ENCODE results near the gene PCDHGC3. TPM values are rescaled to one million over a fixed set of nuclear protein-coding genes. Genes with fewer than 3 reads are reported as not detected.

PCDHGC3 gene
- total RNA-seq, 1 experiment from 2014 or later, result 1.2 TPM

GRCh38 chr5:141523991-141524390 is 48.2 kb downstream of the PCDHGC3 start:
- BruUV-seq (replicated peaks), result no TSS peak
- Histone ChIP-seq H3K9me2 (ENCODE audit: insufficient read depth) (no peaks in the 10 kb centered on the region), H3K36me3 (ENCODE audit: control insufficient read depth in 1 of 2, insufficient read depth in 2 of 2, low read length in 2 of 2) (peaks cover 9 to 61% of the 10 kb centered on the region in 2 experiments), H3K4me1 (ENCODE audit: control insufficient read depth in 1 of 2, insufficient read depth in 2 of 2, low read length in 2 of 2) (peaks cover 43 to 62% of the 10 kb centered on the region in 2 experiments), H3K4me2 (ENCODE audit: low read length) (no peak overlapping the region), H3K79me2 (ENCODE audit: insufficient read depth, low read length) (peaks cover 15% of the 10 kb centered on the region; the same call in 1 of the 2 replicates), H4K20me1 (ENCODE audit: insufficient read depth) (no peaks in the 10 kb centered on the region), H3K27ac (ENCODE audit: low read depth, low read length) (no peak overlapping the region), H3K9me3 (ENCODE audit: control insufficient read depth in 1 of 2, insufficient read depth in 1 of 2, low read depth in 1 of 2, low read length in 2 of 2) (no peaks in the 10 kb centered on the region), H2AFZ (ENCODE audit: low read depth, low read length, poor library complexity, severe bottlenecking) (no peak overlapping the region), H3K9ac (ENCODE audit: low read length) (no peak overlapping the region), H3K4me3 (replicated peaks in 1 of 2; ENCODE audit: low read depth in 1 of 2, low read length in 2 of 2) (no peak overlapping the region), H3K27me3 (ENCODE audit: insufficient read depth, low read length) (no peaks in the 10 kb centered on the region)
- no peak for ATAC-seq
- ChIA-PET RAD21 (ENCODE audit: low non-redundant PET in 1 of 2, low total read pairs in 2 of 2, uncharacterized antibody in 2 of 2, unreplicated experiment in 2 of 2) (interaction anchor here in 1 of 2 experiments (4.0 kb wide), 1 partner anchor 111 kb away, joined by 17 read pairs; the partner anchor contains the start of gene PCDHGA10), CTCF (interaction anchor here (0.8 to 3.0 kb wide), 9 partner anchors 9 to 301 kb away, joined by 3 to 37 read pairs (median 5); partner anchors contain the start of genes DIAPH1, PCDHB14, PCDHGA10 and PCDHGA11), POLR2A (interaction anchor here (0.8 kb wide), 1 partner anchor 111 kb away, joined by 3 read pairs; the partner anchor contains the start of gene PCDHGA10)
- TF ChIP-seq POLR2AphosphoS5 (IDR thresholded peaks at IDR 0.05; ENCODE audit: low read depth, low read length) (no peak), EZH2phosphoT487 (IDR thresholded peaks at IDR 0.05; ENCODE audit: borderline replicate concordance) (no peak), SRF (IDR thresholded peaks at IDR 0.05; ENCODE audit: low read depth) (no peak), CBX3 (IDR thresholded peaks at IDR 0.05; ENCODE audit: low read depth) (no peak), TCF7L2 (IDR thresholded peaks at IDR 0.05; ENCODE audit: borderline replicate concordance, extremely low read depth, insufficient read depth, insufficient read length) (no peak), EZH2 (IDR thresholded peaks at IDR 0.05) (no peak), ATF3 (IDR thresholded peaks at IDR 0.05) (no peak), JUND (IDR thresholded peaks at IDR 0.05) (no peak), CEBPB (IDR thresholded peaks at IDR 0.05; ENCODE audit: low read depth) (no peak), POLR2A (IDR thresholded peaks at IDR 0.05; ENCODE audit: borderline replicate concordance, extremely low read depth, insufficient read depth, insufficient read length) (no peak), SP1 (IDR thresholded peaks at IDR 0.05; ENCODE audit: low read depth) (no peak), SIN3A (IDR thresholded peaks at IDR 0.05; ENCODE audit: low read depth) (no peak), YY1 (IDR thresholded peaks at IDR 0.05; ENCODE audit: extremely low read depth, insufficient replicate concordance, low read depth, low read length) (no peak), ELF1 (IDR thresholded peaks at IDR 0.05; ENCODE audit: borderline replicate concordance, low read depth) (no peak), FOSL1 (IDR thresholded peaks at IDR 0.05; ENCODE audit: low read depth) (no peak), RAD21 (IDR thresholded peaks at IDR 0.05; ENCODE audit: low read depth) (no peak)
- TF ChIP-seq, protein P1, sequence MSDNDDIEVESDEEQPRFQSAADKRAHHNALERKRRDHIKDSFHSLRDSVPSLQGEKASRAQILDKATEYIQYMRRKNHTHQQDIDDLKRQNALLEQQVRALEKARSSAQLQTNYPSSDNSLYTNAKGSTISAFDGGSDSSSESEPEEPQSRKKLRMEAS (IDR thresholded peaks at IDR 0.05), result no peak
- TF ChIP-seq, protein P2, sequence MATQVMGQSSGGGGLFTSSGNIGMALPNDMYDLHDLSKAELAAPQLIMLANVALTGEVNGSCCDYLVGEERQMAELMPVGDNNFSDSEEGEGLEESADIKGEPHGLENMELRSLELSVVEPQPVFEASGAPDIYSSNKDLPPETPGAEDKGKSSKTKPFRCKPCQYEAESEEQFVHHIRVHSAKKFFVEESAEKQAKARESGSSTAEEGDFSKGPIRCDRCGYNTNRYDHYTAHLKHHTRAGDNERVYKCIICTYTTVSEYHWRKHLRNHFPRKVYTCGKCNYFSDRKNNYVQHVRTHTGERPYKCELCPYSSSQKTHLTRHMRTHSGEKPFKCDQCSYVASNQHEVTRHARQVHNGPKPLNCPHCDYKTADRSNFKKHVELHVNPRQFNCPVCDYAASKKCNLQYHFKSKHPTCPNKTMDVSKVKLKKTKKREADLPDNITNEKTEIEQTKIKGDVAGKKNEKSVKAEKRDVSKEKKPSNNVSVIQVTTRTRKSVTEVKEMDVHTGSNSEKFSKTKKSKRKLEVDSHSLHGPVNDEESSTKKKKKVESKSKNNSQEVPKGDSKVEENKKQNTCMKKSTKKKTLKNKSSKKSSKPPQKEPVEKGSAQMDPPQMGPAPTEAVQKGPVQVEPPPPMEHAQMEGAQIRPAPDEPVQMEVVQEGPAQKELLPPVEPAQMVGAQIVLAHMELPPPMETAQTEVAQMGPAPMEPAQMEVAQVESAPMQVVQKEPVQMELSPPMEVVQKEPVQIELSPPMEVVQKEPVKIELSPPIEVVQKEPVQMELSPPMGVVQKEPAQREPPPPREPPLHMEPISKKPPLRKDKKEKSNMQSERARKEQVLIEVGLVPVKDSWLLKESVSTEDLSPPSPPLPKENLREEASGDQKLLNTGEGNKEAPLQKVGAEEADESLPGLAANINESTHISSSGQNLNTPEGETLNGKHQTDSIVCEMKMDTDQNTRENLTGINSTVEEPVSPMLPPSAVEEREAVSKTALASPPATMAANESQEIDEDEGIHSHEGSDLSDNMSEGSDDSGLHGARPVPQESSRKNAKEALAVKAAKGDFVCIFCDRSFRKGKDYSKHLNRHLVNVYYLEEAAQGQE (IDR thresholded peaks at IDR 0.05; ENCODE audit: low read depth), result no peak
- TF ChIP-seq, protein P3, sequence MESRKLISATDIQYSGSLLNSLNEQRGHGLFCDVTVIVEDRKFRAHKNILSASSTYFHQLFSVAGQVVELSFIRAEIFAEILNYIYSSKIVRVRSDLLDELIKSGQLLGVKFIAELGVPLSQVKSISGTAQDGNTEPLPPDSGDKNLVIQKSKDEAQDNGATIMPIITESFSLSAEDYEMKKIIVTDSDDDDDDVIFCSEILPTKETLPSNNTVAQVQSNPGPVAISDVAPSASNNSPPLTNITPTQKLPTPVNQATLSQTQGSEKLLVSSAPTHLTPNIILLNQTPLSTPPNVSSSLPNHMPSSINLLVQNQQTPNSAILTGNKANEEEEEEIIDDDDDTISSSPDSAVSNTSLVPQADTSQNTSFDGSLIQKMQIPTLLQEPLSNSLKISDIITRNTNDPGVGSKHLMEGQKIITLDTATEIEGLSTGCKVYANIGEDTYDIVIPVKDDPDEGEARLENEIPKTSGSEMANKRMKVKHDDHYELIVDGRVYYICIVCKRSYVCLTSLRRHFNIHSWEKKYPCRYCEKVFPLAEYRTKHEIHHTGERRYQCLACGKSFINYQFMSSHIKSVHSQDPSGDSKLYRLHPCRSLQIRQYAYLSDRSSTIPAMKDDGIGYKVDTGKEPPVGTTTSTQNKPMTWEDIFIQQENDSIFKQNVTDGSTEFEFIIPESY (IDR thresholded peaks at IDR 0.05; ENCODE audit: extremely low read depth, insufficient replicate concordance, low read length), result no peak
- intact Hi-C loops (cut with micrococcal nuclease), result loop anchor here (1.0 to 2.0 kb wide), 3 partner anchors 33 to 203 kb away; partner anchors contain the start of genes PCDHGA10 and TAF7
- no peak for DNase-seq (ENCODE audit: low read depth, low spot score)
